ENCODE measurements around the gene RPS6KC1.
"Not testable (repeated sequence)": the region's sequence is repeated elsewhere in the genome, so short reads cannot be mapped to it uniquely, and the experiment has no call there.

Gene RPS6KC1

DNA sequence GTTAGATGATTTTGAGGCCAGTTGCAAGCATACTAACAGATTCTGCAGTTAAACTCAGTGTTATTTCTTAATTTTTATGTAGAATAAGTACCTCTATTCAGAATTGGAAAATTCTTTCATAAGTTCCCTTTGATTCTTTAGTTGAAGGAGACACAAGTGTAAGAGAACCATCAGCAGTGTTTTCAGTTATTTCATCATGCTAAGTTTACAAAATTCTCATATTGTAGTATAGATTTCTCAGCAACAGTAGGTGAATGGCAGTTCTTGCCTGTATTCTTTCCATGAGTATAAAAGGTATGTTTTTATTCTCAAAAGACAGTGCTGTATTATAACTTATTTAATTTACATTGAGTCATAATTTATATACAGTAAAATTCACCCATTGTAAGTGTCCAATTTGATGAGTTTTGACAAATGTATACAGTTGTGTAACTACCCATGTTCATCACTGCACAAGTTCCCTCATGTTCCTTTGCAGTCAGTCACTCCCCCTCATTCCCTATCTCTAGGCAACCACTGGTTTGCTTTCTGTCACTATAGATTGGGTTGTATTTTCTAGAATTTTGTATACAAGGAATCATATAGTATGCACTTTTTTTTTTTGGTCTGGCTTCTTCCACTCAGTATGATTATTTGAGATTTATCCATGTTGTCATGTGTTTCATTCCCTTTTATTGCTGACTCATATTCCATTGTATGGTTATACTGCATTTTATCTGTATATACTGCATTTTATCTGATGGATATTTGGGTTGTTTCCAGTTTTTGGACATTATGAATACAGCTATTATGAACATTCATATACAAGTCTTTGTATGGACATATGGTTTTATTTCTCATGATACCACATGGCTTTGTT lies 3.9 kb downstream of the RPS6KC1 start:
- DNase-seq (ENCODE audit: low read depth) = peak; percentile 36

DNA sequence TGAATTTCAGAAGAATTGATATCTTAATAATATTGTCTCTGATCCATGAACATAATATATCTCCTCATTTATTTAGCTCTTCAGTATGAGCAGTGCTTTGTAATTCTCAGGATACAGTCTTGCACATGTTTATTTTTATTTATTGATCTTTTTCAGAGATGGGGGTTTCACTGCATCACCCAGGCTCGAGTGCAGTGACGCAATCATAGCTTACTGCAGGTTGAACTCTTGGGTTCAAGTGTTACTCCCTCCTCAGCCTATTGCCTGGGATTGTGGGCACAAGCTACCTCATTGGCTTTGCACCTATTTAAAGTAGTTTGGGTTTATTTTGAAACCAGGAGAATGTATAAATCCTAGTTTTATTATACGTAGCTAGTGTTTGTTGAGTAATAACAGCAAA lies 4.7 kb downstream of the RPS6KC1 start:
- DNase-seq (ENCODE audit: low read depth) = peak; percentile 19

DNA sequence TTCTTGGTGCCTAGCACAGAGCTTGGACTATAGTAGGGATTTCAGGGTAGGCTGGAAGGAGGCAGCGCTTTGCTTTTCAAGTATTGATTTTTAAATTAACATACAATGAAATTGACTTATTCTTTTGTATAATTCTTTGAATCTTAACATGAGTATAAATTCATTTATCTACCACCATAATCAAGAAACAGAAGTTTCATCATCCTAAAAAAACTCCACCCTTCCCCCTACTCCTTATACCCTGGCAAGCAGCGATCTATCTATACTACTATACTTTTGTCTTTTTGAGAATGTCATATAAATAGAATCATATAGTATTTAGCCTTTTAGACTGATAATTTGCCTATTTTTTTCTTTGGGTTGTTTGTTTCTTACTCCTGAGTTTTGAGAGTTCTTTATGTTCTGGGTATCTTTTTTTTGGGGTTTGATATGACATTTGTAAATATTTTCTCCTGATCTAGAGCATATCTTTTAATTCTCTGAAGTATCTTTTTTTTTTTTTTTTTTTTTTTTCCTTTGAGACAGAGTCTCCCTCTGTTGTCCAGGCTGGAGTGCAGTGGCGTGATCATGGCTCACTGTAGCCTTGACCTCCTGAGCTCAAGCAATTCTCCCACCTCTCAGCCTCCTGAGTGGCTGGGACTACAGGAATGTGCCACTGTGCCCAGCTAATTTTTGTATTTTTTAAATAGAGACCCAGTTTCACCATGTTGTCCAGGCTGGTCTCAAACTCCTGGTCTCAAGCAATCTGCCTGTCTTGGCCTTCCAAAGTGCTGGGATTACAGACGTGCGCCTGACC lies 6.4 kb downstream of the RPS6KC1 start:
- DNase-seq (ENCODE audit: low read depth) = no peak

DNA sequence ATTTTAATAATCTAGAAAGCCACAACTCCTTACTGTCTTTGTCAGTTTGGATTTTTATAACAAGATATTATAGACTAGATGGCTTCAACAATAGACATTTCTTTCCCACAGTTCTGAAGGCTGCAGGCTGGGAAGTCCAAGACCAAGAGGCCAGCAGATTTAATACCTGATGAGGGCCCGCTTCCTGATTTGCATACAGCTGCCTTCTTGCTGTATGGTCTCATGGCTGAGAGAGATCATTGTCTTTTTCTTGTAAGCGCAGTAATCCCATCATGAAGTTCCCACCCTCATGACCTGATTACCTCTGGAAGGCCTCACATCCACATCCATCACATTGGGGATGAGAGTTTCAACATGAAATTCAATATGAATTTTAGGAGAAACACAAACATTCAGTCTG lies 9.8 kb downstream of the RPS6KC1 start:
- DNase-seq (ENCODE audit: low read depth) = no peak

DNA sequence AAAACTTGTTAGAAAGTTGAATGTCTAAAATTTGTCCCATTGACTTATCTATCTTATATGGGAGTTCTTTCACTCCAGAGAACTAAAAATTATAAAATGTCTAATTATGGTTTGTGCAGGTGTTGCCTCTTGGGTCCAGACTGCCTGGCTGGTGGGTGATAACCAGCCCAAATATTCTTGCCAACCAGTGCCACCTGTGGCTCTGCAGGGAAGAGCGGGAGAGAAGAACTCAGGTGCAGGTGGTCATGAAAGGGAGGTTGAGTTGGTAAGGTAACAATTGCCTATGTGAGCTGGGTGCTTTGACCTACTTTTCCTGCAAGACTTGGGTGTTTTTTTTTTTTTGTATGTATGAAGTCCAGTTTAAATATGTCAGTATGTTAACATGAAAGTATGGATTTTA lies 10.2 kb downstream of the RPS6KC1 start:
- no peak for DNase-seq (ENCODE audit: low read depth)

DNA sequence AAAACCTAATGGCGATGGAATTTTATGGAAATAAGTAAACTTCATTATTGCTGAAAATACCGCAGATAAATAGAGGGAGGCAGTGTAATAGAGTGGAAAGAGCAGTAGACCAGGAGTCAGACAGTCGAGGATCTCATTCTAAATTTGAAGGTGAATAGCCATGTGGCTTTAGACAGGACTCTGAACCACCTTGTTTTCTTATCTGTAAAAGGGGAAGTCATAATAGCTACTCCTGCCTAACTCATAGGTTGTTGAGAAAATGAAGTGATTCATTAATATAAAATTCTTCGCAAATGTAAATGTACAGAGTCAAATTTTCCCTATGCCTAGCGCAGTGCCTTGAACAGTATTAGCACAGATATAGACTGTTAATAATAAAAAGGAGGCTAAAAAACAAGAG lies 14.8 kb downstream of the RPS6KC1 start:
- DNase-seq (ENCODE audit: low read depth) = no peak

DNA sequence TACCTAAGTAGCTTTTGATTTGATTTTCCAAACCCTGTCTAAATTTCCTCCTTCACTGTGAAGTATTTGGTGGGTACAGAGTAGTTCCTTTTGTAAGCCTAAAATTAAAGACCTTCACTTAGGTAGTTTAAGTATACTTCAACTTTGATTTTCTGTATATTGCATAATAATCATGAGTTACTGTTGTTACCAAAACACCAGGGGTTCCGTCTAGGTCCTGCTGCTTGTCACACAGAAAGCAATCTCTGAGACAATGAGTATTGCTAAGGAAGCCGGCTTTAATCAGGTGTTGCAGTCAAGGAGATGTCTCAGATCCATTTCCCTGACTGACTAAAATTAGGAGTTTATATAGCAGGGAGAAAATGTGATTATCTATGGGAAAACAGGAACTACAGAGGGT lies 15.3 kb downstream of the RPS6KC1 start:
- DNase-seq (ENCODE audit: low read depth) = no peak

DNA sequence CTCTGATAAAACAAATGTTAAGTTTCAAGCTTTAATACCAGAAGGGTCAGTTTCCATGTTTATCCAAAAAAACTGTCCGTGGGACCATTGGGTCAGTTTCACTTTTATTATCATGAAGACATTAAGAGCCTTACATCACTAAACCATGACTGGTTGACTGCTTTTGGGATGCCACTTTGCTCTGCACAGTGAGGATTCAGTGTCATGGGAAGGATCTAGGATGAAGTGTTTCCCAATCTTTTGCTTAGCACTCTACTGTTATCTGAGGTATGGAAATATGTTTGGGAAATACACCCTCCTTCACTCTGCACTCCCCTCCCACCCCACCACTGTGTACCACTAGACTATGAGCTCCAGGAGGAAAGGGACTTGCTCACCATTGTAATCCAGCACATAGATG lies 16.3 kb downstream of the RPS6KC1 start:
- DNase-seq (ENCODE audit: low read depth) = no peak

DNA sequence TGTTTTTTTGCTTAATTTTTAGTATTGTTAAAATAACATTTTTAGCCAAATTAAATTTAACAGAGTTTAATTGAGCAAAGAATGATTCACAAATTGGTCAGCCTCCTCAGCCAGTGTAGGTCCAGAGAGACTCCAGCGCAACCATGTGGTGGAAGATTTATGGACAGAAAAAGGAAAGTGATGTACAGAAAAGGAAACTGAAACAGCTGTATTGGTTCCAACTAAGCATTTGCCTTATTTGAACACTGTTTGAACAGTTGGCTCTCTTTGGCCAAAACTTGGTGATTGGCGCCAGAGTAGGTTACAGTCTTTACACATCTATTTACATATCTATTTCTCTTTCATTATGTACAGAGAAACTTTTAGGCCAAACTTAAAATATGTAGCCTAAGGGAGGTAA lies 19.4 kb downstream of the RPS6KC1 start:
- peak; percentile 68 for DNase-seq (ENCODE audit: low read depth)

DNA sequence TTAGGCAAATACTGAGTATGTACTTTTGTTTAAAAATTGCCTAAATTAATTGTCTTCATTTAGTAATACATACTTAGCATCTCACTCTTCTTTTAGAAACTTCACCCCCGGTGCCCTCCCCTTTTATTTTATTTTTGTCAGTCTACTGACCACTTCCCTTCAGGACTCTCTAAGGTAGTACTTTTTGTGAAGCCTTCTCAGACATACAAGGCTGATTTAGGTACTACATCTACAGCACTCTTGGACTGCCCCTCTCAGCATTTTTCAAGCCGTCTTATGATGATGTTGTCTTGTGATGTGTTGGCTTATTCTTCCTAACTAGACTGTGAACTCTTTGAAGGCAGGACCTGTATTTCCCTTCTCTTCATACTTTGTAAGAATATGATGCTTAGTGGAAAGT lies 24.7 kb downstream of the RPS6KC1 start:
- no peak for DNase-seq (ENCODE audit: low read depth)

DNA sequence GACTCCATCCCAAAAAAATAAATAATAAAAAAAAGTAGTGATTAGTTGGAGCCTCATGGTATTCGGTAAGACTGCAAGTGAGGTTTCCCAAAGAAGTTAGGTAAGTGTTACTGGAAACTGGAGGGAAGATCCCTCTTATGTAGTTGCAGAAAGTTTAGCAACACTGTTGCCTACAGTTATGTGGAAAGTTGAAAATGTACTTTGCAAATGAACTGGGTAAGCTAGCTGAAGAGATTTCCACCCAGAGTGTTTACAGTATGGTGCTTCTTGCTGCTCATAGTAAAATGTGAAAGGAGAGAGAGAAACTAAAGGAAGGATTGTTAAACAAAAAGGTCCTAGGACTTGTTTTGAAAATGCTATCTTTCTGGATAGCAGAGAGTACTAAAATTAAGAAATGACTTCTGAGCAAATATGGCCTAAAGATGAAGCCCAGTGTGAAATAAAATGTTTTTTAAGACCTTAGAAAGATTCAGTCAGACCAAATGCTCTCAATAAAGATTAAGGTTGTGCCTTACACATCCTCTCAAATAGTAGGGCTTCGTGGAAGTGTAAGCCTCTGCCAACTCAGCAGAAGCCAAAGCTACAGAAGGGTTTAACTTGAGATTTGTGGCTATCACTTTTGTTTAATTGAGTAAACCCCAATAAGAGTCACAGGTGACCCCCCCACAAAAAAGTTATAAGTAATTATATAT lies 31.5 kb downstream of the RPS6KC1 start:
- no peak for DNase-seq (ENCODE audit: low read depth)

DNA sequence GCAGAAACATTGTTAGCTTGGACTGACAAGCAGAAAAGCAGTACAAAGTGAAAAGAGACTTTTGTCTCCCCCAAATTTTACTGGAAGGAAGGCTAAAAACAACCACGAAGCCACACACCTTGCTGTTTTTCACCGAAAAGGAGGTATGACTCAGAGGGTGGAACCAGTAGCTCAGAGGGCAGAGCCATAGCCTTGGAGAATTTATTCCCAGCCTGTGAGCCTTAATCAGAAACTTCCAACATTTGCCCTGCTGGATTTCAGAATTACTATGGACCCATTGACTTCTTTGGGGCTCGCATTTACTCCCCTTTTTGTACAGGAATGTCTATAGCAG lies 32.0 kb downstream of the RPS6KC1 start:
- DNase-seq (ENCODE audit: low read depth) = no peak

DNA sequence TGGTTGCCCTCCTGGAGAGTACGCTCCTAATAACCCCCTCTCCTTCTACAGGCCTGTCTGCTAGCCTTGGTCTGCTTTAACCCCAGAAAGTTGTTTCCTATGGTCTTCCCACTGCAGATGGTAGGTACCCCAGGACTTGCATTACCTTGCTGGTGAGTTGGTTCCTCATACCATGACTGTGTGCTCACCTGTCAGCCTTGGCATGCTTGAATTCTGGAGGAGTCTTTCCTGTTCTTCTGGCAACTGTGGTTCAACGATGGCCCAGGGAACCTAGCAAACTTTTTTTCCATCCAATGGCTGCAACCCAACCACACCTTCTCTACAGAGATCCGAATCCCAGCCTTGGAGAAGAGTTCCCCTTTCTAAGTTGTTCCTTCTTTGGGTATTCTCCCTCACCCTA lies 36.9 kb downstream of the RPS6KC1 start:
- DNase-seq (ENCODE audit: low read depth) = no peak

DNA sequence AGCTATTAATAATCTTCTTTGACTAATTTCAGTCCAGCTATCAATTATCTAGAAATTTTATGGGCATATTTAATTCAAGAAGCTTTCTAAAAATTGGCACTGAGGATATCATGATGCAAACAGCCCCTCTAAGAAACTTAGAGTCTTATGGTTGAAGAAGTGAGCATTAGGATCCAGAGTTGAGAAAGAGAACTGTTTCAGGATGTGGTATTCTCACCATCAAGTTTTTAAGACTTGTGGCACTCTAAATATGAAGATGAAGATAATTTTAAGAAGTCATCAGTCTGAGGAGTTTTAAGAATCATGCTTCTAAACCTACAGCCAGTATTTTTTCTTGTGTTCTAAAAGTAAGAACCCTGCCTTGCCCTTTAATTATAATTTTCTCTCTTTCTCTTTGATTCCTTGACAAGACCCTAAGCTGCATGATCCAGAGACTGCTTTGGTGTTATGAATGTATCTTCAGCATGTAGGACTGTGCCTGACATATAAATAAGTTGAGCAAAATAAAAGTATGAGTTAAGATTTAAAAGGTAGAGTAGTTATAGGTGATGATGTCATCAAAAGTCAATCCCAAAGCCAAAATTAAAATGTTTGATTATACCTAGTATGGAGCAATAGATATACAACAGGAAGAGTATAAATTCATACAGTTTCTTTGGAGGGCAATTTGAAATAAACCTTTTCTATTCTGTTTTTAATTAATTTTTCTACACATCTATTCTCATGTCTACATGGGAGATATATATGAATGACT lies 39.1 kb downstream of the RPS6KC1 start:
- DNase-seq (ENCODE audit: low read depth) = no peak

DNA sequence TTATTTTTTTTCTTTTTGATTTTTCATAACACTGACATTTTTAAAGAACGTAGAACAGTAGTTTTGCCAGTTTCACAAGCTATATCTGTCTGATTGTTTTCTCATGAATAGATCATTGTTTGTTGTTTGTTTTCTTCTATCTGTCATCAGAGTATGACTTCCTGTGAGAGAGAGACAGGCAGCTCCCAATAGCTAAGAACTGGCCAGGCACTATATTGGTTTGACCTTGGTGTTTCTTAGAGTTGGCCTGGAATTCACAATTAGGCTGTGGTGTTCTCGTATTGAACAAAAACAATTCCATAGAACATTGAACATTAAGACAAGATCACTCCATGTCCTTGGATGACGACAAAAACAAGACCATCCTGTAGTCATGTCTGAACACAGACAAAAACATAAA lies 43.4 kb downstream of the RPS6KC1 start:
- DNase-seq (ENCODE audit: low read depth) = no peak

DNA sequence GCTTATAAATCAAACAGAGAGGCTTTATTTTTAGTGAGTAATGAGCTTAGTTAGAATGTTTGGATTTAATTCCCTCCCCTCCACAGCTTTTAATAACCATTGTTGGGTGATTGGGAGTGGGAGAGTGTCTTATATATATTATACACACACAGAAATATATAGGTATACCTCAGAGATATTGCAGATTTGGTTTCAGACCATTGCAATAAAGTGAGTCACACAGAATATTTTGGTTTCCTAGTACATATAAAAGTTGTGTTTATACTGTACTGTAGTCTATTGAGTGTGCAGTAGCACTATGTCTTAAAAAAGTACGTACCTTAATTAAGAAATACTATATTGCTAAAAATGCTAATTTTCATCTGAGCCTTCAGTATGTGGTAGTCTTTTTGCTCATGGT lies 44.4 kb downstream of the RPS6KC1 start:
- DNase-seq (ENCODE audit: low read depth) = no peak

DNA sequence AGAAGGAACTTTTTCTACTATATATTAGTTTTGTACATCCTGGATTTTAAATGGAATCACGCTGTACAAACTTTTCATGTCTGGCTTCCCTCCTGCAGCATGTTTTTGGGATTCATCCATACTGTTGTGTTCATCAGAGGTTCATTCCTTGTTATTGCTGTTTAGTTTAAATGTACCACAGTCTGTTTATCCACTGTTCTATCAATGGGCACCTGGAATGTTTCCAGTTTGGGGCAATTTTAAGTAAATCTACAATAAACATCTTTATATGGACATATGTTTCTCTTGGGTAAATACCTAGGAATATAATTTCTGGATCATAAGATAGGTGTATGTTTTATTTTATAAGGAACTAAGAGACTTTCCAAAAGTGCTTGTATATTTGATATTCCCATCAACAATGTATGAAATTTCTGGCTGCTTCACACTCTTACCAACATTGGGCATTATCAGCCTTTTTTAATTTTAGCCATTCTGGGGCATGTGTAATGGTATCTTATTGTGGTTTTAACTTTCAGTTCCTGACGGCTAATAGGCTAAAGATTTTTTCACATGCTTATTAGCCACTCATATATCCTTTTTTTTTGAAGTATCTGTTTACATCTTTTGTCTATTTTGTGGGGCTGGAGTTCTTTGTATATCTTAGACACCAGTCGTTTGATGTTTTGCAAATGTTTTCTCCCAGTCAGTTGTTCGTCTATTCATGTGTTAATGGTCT lies 48.8 kb downstream of the RPS6KC1 start:
- no peak for DNase-seq (ENCODE audit: low read depth)

DNA sequence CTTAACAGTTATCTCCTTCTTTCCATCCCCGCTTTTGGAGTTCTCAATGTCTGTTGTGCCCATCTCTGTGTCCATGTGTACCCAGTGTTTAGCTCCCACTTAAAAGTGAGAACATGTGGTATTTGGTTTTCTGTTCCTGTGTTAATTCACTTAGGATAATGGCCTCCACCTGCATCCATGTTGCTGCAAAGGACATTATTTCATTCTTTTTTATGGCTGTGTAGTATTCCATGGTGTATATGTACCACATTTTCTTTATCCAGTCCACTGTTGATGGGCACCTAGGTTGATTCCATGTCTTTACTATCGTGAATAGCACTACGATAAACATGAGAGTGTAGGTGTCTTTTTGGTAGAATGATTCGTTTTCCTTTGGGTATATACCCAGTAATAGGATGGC lies 49.5 kb downstream of the RPS6KC1 start:
- DNase-seq (ENCODE audit: low read depth) = not testable (repeated sequence)

DNA sequence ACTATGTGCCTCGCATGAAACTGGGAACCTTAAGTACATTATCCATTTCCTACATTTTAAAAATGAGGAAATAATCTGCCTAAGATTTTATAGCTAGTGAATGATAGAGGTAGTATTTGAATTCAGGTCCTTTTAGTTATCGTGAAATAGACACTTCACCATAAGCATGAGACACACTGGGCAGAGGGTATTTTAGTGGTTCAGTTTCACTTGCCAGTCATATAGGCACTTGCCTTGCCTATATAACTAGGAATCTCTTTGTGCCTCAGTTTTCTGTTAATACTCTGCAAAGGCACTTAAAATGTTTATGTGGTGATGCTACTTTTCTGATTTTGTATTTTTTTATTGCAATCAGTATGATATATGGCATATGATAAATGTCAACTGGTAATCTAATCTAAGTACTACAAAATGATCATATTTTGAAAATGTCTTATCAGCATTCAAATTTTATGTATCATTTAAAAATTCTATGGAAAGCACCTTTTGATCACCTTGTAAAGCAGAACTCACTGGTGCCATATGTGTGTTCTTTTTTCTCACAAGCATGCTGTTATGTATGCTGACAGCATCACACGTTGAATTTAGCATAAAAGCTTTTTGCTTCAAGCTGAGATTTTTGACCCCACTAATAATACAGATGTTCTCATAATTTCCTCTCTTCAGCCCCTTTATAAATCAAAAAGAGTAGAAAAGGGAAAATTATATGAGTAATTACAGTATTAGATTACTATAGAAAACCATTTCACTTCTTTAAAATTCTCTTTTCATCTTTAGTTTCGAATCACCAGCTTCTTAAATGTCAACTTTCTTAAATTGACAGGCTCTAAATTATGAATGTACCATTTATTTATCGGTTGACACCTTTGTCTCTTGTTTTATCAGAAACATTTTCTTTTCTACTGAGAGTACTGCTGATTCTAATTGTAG lies 52.6 kb downstream of the RPS6KC1 start:
- DNase-seq (ENCODE audit: low read depth) = no peak

DNA sequence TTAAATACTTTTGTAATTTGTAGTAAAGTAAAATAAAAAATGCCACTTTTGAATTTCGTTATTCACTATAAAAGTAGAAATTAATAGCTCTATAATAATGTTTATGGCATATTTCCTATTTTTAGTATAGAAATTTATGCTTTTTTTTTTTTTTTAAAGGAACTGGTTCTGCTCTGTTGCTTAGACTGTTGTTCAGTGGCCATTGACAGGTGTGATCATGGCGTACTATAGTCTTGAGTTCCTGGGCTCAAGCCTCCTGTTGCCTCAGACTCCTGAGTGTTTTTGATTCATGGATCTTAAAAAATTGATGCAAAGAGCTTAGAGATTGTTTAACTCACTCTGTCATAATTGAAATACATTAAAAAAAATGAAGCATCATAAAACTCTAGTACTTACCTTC lies 53.6 kb downstream of the RPS6KC1 start:
- DNase-seq (ENCODE audit: low read depth) = no peak

Measured in iris pigment epithelial cell (primary cell).